Measurements from ENCODE around the gene NELFCD.

- TF ChIP-seq CTCF (IDR thresholded peaks at IDR 0.05) = no peak
- TF ChIP-seq POLR2A (IDR thresholded peaks at IDR 0.05) = no peak
These were observed 13.5 kb downstream of the NELFCD start for GRCh38 chr20:58994390-58995159.

All from thyroid gland (tissue), 4 donors.